HG03175 (cell line): ENCODE results near the gene CTNNA1.
"Not testable (repeated sequence)": the region's sequence is repeated elsewhere in the genome, so short reads cannot be mapped to it uniquely, and the experiment has no call there.

Experiments used
- ATAC-seq: cut with Tn5 transposase; IDR thresholded peaks from one replicate; pipeline ENCODE4 v1.9.1; 2021; ENCODE audit warnings: mild to moderate bottlenecking, moderate library complexity; ENCODE audit not compliant: unreplicated experiment

The CTNNA1 gene

DNA sequence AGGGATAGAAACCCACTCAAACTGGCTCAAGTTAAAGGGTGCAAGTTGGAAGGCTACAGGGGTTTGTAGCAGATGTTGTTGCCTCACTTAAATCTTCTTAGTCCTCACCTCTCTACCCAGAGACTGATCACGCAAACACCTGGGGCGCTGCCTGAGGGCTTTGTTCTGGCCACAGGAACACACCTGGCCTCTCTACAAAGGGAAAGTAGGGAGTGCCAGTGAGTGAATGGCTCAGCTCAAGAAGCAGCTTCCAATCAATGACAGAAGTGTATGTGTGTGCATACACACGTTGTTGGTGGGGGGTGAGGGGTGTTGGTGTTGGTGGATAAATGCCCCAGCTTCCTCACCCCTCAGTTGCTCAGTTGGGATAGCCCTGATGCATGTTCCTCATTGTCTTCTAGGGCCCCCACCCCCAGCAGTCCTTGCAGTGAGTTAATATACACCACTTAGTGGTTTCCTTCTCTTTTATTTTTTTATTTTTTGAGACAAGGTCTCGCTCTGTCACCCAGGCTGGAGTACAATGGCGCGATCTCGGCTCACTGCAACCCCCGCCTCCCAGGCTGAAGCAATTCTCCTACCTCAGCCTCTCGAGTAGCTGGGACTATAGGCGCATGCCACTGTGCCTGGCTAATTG is 30.6 kb upstream of the CTNNA1 start:
- ATAC-seq, result no peak

DNA sequence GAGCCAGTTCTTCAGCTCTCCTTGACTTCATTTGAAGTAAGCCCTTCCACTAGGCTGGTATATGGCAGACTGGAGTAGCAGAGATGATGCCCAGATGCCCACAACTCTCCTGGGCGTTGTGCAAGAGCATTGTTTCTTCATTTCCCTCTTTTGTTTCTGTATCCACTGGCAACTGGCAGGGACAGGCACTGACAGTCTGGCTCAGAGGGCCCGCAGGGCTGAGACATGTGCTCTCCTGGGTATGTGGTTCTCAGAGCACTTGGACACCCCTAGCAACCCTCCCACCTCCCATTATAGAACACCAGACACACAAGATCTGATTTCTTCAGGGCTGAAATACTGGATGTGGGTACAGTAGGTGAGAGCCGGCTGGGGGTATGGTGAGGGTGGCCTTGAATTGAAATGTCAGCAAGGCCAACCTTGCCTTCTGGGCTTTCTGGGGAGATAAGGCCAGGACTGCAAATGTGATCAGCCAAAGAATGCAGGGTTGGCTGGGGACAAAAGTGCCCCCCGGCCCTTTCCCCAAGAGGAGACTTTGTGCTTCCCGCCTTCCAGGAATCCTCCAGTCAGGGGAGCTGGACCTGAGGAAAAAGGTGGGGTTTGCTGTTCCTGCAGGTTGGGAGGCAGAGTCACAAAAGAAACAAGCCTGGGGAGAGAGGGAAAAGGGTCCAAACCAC is 28.6 kb upstream of the CTNNA1 start:
- no peak for ATAC-seq

DNA sequence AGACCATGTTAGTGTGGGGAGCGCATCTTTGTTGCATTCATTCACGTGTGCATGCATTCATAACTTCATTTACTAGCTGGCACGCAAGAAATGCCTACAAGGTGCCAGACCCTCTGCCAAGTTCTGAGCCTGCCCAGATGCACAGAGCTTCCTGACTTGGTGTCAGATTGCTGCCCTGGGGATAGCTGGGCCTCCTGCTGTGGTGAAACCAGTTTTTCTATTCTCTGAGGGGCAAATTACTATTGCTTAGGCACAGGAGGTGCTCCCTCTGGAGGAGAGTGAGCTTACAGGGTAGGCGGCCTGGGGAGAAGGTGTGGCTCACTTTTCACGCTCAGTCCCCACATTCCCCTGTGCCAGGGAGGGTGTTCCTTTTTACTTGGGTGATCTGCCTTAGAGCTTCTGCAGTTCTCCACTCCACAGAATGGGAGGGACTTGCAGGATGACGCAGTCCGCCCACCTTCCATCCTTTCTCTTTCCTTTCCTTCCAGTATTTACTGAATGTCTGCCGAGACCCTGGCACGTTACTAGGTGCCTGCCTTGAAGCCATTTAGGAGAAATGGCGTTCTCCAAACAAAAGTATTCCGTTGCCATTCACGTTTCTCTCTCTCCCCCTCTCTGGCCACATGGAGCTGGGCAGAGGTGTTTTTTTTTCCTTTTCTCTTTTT is 27.9 kb upstream of the CTNNA1 start:
- ATAC-seq, result no peak

DNA sequence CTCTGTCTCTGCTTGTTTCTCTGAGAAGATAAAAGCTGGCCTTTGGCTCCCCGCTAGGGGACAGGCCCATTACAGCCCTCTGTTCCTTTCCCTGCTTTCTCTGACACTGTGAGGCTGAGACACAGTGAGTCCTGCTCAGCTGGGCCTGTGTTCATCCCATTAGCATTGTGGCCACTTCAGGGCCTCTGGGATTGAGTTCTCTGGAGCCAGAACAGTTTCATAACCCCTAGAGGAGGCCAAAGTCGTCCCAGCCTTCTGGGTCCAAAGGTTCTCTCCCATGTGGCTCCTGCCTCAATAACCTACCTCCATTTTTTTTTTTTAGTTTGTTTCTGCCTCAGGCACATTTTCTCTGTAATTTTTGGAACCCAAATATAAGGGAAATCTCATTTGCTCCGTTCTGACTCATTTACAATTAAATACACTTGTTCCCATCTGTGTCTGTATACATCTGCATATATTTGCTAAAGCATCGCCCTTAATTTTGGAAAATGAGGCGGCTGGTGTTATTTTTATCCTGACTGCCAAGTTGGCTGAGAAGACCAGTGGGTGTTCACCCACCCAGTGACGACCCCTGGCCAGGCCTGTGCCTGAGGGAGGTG is 27.3 kb upstream of the CTNNA1 start:
- ATAC-seq, result no peak

DNA sequence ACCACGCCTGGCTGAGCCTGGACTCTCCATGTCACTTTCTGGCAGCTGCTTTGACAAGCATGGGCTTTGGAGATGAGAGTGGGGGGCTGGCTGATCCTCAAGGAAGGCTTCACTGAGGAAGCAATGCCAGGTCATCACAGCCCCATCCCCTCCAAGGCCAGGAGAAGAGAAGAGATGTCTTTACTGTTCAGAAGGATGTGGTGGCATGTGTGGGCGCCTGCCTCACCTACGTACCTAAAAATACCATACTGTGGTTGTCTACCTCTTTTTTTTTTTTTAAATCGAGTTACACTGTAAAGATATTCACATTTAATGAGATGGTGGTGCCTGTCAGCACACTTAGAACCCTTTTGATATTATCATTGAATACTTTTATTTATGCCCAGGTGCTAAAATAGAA is 26.4 kb upstream of the CTNNA1 start:
- no peak for ATAC-seq

DNA sequence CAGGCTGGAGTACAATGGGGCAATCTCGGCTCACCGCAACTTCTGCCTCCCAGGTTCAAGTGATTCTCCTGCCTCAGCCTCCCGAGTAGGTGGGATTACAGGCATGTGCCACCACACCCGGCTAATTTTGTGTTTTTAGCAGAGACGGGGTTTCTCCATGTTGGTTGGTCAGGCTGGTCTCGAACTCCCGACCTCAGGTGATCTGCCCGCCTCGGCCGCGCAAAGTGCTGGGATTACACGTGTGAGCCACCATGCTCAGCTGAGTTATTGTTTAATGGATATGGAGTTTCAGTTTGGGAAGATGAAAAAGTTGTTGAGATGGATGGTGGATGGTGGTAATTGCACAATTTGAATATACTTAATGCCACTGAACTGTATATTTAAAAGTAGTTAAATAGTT is 22.7 kb upstream of the CTNNA1 start:
- ATAC-seq, result not testable (repeated sequence)

DNA sequence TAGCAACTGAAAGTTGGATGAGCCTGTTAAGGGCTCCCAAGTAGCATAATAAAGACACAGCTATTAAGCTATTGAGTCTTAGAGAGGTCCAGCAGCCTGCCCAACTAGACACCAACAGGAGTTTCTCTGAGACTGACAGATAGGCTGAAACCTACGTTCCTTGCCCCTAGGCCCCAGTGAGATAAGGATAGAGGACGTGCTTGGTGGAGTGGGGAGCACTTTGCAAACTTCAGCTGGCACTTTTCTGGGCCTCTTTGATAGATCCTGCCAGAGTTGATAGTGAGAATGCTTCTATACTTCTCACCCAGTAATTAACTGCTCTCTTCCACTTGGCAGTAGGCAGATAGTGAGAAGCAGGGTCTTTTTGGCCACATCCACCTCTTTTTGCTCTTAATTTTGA is 20.8 kb upstream of the CTNNA1 start:
- no peak for ATAC-seq

DNA sequence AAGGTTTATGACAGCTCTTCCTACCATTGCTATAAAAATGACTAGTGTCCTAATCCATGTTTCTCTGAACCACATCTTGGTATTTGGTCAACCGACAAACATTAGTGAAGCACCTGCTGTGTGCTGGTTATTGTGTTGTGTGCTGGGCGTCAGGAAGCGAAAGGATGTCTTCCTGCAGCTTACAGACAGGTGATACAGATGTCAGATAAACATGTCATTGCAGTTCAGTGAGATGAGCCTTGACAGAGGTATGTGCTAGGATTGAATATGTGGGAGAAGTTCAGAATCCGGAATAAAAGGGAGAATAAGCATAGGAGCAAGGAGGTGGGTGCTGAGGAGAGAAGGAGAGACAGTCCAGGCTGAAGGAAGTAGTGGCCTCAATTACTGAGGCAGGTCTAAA is 20.3 kb upstream of the CTNNA1 start:
- no peak for ATAC-seq

DNA sequence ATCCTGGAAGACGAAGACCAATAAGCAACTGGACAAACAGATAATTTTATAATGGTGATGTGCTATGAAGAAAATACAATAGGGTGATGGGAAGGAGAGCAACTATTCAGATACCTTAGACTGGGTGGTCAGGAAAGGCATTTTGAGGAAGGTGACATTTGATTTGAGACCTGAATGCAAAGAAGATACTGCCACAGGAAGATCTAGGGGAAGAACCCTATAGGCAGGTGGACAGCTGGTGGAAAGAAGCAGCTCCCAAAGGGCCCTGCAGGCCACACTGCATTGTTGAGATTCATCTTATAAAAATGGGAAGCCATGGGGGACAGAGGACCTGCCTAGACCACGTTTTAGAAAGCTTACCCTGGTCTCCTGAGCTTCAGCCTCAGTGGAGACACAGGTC is 19.7 kb upstream of the CTNNA1 start:
- no peak for ATAC-seq

DNA sequence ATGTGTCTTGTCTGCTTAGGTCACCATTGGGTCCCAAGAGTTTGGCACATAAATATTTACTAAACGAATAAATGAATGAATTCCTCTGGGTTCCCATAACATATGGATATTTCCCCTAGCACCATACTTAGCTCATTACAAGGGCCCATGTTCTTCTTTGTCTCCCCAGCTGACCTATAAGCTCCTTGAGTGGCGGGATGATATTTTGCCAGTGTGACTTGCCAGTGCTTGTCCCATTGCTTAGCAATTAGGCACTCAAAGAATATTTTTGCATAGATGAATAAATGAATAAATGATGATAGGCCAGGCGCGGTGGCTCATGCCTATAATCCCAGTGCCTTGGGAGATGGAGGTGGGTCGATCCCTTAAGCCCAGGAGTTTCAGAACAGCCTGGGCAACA is 16.9 kb upstream of the CTNNA1 start:
- ATAC-seq, result no peak

DNA sequence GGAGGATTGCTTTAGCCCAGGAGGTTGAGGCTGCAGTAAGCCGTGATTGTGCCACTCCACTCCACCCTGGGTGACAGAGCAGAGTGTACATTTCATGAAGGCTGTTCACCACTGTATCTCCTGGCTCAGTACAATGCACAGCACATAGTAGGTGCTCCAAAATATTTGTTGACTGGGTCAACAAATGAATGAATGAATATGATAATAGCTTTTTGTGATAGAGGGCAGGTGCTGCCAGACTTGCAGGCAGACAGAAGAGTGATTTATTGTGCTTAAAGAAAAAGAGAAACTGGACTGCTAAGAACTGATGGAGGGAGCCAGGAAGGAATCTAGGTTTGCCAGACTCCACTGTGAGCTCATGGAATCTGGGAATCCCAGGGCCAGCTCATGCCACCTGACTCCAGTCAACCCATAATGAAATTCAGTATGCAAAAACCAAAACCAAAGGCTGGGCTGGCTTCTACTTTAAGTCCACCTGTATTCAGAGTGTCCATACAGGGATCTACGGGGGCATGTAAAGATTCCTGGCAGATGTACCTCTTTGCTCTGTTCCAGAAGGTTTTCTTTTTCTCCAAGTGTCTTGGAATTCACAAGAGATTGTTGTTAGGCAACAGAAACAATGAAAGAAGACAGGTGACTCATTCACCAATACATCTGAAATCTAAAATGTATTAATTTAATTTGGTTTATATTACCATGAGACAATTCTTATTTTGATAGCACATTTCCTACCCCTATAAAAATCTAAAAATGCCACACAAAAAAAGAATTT is 15.5 kb upstream of the CTNNA1 start:
- ATAC-seq, result no peak

DNA sequence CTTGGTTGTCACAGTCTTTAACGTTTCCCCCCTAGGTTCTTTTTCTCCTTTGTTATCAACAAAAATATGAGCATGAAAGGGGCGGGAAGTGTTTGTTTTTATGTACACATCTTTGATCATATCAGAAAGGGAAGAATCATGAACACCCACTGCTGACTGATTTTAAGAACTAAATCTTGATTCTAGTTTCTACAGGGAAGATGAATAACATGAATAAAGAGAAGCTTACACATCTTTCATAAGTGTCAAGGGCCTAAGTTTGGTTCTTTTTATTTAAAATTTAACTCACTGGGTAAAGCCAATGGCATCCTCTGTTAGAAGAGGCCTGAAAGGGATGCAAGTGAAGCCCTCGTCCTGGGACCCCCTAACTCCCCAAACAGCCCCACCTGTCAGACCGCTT is 14.8 kb upstream of the CTNNA1 start:
- ATAC-seq, result no peak

DNA sequence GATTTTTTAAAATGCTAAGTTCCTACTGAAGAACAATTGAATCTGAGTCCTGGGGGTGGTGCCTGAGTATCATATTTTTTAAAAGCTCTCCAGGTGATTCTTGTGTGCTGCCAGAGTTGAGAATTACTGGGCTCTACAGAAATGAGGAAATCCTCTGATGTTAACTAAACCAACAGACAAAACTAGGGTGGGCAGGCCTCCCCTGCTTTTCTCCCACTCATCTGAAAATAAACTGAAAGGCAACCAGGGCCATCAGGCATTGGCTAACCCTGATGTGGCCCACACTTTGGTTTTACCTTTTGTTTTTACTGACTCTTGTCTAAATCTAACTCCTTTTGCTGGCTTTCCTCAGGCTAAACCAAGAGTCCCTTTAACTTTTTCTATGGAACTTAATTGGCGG is 13.3 kb upstream of the CTNNA1 start:
- no peak for ATAC-seq

DNA sequence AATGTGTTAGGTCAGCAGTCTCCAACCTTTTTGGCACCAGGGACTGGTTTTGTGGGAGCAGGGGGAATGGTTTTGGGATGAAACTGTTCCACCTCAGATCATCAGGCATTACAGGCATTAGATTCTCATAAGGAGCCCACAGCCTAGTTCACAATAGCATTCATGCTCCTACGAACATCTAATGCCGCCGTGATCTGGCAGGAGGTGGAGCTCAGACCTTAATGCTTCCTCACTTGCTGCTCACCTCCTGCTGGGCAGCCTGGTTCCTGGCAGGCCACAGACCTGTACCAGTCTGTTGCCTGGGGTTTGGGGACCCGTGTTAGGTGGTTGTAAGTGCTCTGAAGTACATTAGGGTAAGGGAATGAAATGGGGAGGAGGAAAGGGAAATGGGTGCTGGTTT is 9.7 kb upstream of the CTNNA1 start:
- ATAC-seq, result no peak

DNA sequence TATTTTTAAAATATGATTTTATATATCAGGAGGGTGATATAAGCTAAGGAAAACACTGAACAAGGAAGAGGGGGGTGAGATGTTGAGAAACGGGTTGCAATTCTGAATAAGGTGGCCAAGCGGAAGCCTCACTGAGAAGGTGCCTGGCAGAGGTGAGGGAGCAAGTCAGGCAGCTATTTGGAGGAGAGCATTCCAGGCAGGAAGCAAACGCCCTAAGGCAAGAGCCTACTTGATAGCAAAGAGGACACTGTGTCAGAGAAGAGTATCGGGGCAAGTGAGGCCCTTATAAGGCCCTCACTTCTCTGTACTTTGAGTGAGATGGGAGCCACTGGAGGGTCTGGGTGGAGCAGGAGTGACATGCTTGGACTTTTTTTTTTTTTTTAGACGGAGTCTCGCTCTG is 8.0 kb upstream of the CTNNA1 start:
- no peak for ATAC-seq

DNA sequence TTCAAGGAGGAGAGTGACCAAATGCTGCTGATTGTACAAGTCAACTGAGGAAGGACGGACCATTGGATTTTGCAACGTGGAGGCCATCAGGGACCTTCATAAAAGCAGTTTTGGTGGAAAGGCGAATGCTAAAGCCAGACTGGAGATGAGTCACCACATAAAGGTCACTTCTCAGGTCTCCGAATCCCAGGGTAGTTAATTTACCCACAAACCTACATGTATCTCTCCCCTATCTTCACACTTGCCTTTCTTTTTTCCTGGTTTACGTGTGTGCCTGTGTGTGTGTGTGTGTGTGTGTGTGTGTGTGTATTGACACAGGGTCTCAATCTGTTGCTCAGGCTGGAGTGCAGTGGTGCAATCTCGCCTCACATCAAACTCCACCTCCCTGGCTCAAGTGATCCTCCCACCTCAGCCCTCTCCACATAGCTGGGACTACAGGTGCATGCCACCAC is 4.6 kb upstream of the CTNNA1 start:
- no peak for ATAC-seq

DNA sequence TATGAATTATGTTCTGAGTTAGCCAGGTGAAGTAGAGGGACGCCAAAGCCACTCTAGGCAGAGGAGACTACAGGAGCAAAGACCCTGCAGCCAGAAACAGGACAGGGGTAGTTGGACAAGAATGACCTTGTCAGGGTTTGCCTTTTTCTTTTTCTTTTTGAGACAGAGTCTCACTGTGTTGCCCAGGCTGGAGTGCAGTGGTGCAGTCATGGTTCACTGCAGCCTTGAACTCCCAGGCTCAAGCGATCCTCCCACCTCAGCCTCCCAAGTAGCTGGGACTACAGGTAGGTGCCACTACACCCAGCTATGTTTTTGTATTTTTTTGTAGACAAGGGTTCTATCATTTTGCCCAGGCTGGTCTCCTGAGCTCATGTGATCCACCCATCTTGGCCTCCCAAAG is 1.9 kb upstream of the CTNNA1 start:
- not testable (repeated sequence) for ATAC-seq

DNA sequence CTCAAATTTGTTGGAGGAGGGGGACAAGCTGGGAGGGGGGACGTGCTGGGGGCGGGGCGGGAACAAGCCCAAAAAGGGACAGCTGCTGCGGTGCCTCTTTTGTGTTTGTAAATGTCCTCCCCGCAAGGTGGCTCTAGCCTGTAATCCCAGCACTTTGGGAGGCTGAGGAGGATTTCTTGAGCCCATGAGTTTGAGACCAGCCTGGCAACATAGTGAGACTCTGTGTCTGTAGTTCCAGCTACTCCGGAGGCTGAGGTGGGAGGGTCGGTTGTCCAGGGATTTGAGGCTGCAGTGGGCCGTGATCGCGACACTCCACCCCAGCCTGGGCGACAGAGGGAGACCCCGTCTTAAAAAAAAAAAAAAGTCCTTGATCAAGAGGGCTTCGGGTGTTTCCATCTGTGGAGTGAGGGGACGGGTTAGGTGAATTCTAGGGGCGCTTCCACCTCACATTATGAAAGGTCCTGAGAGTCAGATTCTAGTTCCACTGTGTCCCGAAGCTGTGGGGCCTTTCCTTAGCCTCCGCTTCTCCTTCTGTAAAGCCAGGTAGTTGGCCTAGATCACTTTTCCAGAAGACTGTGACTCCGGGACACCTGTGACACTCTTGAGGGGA is 779 bp upstream of the CTNNA1 start:
- ATAC-seq, result no peak

DNA sequence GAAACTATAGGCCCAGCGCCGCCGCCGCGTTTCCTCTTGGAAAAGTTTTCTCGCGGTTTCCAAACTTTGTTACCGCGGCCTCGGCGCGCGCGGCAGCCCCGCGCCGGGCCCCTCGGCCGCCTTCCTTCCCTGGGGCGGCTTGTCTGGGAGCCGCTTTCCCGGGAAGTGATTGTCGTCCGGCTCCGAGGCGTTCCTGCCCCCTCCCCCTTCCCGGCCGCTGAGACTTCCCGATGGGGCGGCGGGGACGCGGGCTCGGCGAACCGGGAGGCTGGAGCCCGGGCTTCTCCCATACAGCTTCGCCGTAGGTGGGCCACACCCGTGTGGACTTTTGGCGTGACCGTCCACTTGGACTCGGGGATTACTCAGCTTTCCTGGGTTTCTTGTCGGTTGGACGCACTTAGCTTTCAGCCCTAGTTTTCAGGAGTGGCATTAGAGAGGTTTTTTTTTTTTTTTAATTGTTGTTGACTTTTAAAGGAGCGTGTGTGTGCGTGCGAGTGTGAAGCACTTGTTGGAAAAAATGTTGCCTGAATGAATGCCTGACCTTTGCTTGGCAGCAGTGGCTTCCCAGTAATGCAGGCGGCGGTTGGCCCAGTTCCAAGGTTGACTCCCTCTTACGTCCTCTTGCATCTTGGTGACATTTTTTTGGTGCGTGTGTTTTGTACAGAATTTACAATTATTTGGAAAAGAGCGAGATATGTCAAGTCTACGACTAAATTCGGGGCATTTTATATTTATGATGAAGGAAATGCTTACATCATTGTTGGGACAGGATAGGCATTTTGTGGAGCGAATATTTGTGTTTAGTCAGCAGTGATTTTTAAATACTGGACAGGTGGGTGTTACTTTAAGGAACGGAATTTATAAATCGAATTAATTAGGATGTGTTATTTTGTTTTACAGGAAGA is 821 bp downstream of the CTNNA1 start:
- ATAC-seq, result no peak

DNA sequence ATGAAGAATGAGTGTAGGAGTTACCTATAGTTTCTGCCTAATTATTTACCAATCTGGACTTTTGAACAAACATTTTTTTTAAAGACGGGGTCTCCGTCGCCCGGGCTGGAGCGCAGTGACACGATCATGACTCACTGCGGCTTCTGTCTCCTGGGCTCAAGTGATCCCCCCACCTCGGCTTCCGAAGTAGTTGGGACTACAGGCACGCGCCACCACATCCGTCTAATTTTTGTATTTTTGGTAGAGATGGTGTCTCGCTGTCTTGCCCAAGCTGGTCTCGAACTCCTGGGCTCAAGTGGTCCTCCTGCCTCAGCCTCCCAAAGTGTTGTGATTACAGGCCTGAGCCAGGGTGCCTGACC is 1.5 kb downstream of the CTNNA1 start:
- no peak for ATAC-seq
